GM18907 (cell line): ENCODE results near the gene TSPAN31.

ENCODE experiments used
- ATAC-seq: cut with Tn5 transposase; IDR thresholded peaks from one replicate; pipeline ENCODE4 v1.9.1; 2021; ENCODE audit warnings: mild to moderate bottlenecking, moderate library complexity; ENCODE audit not compliant: unreplicated experiment

Gene TSPAN31

GRCh38 chr12:57782243-57782607 lies 37.4 kb downstream of the TSPAN31 start:
- peak; percentile 8 for ATAC-seq

DNA sequence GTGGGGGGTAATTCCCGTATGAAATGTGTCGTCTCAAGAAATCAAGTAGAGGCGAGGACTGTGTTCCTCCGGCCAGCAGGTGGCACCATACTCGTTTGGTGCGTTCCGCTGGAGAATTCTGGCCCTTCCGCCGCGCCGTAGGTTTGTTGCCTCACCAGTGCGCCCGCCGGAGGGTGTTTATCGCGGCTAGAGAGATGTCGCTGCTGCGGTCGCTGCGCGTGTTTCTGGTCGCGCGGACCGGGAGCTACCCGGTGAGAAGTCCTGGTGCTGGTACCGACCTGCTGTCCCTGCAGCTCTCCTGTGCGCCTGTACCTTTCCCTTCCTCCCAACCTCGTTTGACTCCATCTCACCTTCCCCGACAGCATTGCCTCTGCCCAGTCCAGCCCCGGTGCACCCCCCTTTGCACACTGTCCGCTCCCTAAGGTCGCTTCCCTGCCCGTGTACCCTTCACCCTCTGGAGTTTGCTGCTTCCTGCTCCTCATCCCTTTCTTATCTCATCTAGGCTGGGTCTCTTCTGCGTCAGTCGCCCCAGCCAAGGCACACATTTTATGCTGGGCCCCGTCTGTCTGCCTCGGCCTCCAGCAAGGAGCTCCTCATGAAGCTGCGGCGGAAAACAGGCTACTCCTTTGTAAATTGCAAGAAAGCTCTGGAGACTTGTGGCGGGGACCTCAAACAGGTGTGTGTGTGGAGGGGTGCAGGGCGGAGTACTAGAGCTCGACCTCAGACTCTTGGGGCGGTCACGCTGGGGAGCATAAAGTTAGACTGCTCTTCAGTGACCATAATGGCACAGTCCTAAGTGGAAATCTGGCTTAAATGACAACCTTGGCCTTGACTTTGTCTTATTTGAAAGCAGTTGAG lies 38.0 kb downstream of the TSPAN31 start, which contains the start of gene TSFM:
Gene TSFM, plus strand, starts transcription at position 180 of the 858 bp plus-strand sequence. Its CDS starts 15 bp downstream, at position 195.
- ATAC-seq = peak; percentile 91

- ATAC-seq = no peak
Measured at GRCh38 chr12:57783466-57783801, 38.6 kb downstream of the TSPAN31 start.

DNA sequence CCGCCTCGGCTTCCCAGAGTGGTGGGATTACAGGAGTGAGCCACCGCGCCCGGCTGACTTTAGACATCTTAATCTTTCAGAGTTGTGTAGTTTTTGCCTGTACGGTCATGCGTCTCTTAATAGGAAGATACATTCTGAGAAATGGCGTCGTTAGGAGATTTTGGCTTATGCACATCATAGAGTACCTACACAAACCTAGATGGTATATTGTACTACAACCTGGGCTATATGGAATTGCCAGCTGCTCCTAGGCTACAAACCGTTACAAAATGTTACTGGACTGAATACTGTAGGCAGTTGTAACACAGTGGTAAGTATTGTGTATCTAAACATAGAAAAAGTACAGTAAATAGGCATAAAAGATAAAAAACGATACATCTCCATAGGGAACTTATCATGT lies 39.0 kb downstream of the TSPAN31 start:
- ATAC-seq = no peak

GRCh38 chr12:57793920-57794319 lies 49.1 kb downstream of the TSPAN31 start:
- ATAC-seq = no peak

- no peak for ATAC-seq
Measured at GRCh38 chr12:57795354-57795753, 50.5 kb downstream of the TSPAN31 start.

DNA sequence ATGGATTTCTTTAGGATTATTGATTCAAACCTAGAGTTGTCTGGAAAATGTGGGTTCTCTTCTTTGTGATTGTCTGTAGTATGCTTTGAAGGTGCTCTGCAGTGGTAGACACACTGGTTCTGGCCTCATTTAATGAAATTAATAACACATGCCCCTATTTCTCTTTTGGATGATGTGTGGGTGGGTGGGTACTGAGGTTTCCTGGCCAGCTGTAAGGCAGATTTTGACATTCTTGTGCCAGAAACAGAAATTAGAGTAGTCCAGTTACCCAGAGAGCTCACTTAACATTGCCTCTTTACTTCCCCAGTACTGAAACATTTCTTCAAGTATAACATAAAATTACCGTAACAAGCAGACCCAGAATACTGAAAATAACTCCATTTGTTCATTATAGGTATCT lies 52.2 kb downstream of the TSPAN31 start:
- ATAC-seq = no peak

- no peak for ATAC-seq
Measured at GRCh38 chr12:57797933-57798332, 53.1 kb downstream of the TSPAN31 start.
